ENCODE measurements around the gene ATF7IP.
"Not testable (repeated sequence)": the region's sequence is repeated elsewhere in the genome, so short reads cannot be mapped to it uniquely, and the experiment has no call there.

Gene ATF7IP

GRCh38 chr12:14365294-14366208 lies at the start of gene ATF7IP:
Gene ATF7IP, plus strand, starts transcription at chr12:14365682. Its CDS starts 58,234 bp downstream, at chr12:14423916.
- H3K4me3 ChIP-seq (ENCODE audit: low read depth, low read length), result peak within 1 kb of the TSS; percentile 50
- peak; percentile 97 for DNase-seq (ENCODE audit: low read depth)
- peak; percentile 7 for TF ChIP-seq CTCF (IDR thresholded peaks at IDR 0.05; ENCODE audit: low read depth, low read length, missing control alignments)

- no peak for TF ChIP-seq CTCF (IDR thresholded peaks at IDR 0.05; ENCODE audit: low read depth, low read length, missing control alignments)
- no peak overlapping the region for H3K4me3 ChIP-seq (ENCODE audit: low read depth, low read length)
- no peak for DNase-seq (ENCODE audit: low read depth)
Observed at GRCh38 chr12:14317362-14318146, 47.9 kb upstream of the ATF7IP start.

DNA sequence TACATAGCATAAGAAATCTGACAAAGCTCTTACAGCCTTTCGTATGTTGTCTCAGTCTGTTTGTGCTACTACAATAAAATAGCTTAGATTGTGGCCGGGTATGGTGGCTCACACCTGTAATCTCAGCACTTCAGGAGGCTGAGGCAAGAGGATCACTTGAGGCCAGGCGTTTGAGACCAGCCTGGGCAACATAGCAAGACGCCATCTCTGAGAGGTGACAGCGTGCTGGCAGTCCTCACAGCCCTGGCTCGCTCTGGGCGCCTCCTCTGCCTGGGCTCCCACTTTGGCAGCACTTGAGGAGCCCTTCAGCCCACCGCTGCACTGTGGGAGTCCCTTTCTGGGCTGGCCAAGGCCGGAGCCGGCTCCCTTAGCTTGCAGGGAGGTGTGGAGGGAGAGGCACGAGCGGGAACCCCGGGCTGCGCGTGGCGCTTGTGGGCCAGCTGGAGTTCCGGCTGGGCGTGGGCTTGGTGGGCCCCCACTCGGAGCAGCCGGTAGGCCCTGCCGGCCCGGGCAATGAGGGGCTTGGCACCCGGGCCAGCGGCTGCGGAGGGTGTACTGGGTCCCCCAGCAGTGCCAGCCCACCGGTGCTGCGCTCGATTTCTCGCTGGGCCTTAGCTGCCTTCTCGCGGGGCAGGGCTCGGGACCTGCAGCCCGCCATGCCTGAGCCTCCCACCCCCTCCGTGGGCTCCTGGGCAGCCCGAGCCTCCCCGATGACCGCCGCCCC lies 45.6 kb upstream of the ATF7IP start:
- H3K4me3 ChIP-seq (ENCODE audit: low read depth, low read length); DNase-seq (ENCODE audit: low read depth): not testable (repeated sequence)

DNA sequence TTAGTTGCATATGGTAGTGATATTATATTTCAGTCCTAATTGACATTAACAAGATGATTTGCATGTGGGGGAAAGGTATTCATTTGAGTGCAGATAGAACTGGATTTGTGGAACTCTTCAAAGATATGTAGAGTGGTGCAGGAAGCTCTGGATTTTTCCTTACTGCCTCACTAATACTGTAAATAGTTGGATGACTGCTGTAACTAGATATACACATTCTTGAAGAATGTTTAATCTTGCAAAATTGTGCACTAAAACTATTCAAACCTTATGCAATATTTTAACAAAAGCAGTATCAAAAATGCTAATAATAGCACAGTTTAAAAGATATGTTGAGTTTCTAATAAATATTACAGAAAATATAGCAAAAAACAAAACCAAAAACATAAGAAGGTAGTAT lies 43.1 kb upstream of the ATF7IP start:
- no peak overlapping the region for H3K4me3 ChIP-seq (ENCODE audit: low read depth, low read length)
- no peak for DNase-seq (ENCODE audit: low read depth)
- TF ChIP-seq CTCF (IDR thresholded peaks at IDR 0.05; ENCODE audit: low read depth, low read length, missing control alignments), result no peak

GRCh38 chr12:14325716-14326343 lies 39.7 kb upstream of the ATF7IP start:
- H3K4me3 ChIP-seq (ENCODE audit: low read depth, low read length), result no peak overlapping the region
- DNase-seq (ENCODE audit: low read depth), result no peak
- TF ChIP-seq CTCF (IDR thresholded peaks at IDR 0.05; ENCODE audit: low read depth, low read length, missing control alignments), result no peak

DNA sequence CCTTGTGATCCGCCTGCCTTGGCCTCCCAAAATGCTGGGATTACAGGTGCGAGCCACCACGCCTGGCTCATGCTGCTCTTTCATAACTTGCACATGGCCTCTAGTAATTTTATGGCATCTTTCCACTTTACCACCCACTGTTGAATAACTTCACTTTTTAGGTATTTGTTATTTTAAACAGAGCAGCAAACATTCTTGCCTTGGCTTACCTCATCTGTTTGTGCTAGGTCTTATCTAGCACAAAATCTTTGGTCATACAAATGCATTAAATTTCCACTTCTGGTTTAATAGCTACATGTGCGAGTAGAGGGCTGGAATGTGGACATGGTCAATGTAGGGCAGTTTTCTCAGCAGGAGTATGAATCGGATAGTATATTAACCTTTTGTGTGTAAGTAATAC lies 38.8 kb upstream of the ATF7IP start:
- TF ChIP-seq CTCF (IDR thresholded peaks at IDR 0.05; ENCODE audit: low read depth, low read length, missing control alignments), result no peak
- DNase-seq (ENCODE audit: low read depth), result no peak
- no peak overlapping the region for H3K4me3 ChIP-seq (ENCODE audit: low read depth, low read length)
